ENCODE measurements around the gene CAMK1D.

GRCh38 chr10:12704488-12704887 is 355.1 kb downstream of the CAMK1D start:
- TF ChIP-seq CTCF (IDR thresholded peaks at IDR 0.05) (no peak), POLR2A (IDR thresholded peaks at IDR 0.05) (no peak)
